ENCODE measurements around the gene ARHGAP25.

GRCh38 chr2:68792751-68793150 lies 58.1 kb downstream of the ARHGAP25 start:
- TF ChIP-seq CTCF (IDR thresholded peaks at IDR 0.05) = no peak
- no peak for TF ChIP-seq EP300 (IDR thresholded peaks at IDR 0.05)
